GM19240 (cell line): Measurements from ENCODE around the gene GPR83.
"Not testable (repeated sequence)": the region's sequence is repeated elsewhere in the genome, so short reads cannot be mapped to it uniquely, and the experiment has no call there.

ENCODE experiments used
- DNase-seq: peaks from one replicate; pipeline ENCODE4 v3.0.0; 2011; ENCODE audit warnings: low spot score; ENCODE audit not compliant: insufficient read length

GPR83 gene

DNA sequence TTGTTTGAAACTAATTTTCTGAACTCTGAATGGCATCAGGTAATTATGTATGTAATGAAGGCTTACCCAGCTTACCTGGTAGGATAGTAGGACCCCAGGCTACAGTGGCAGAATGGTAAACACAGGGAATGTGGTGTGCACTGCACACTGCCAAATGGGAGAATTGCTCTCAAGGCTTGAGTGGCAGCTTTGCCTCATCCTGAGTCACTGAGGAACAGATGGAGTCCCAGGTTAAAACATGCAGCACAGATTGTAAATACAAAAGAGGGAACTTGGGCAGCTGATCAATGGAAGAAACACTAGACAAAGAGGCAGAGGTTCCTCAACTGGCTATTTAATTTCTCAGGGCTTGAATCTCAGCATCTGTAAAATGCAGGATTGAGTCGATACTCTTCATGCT lies 24.4 kb downstream of the GPR83 start:
- no peak for DNase-seq

DNA sequence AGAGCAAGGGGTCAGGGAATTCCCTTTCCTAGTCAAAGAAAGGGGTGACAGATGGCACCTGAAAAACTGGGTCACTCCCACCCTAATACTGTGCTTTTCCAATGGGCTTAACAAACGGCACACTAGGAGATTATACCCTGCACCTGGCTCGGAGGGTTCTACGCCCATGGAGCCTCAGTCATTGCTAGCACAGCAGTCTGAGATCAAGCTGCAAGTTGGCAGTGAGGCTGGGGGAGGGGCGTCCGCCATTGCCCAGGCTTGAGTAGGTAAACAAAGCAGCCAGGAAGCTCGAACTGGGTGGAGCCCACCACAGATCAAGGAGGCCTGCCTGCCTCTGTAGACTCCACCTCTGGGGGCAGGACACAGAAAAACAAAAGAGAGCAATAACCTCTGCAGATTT lies 30.6 kb downstream of the GPR83 start:
- DNase-seq = not testable (repeated sequence)

DNA sequence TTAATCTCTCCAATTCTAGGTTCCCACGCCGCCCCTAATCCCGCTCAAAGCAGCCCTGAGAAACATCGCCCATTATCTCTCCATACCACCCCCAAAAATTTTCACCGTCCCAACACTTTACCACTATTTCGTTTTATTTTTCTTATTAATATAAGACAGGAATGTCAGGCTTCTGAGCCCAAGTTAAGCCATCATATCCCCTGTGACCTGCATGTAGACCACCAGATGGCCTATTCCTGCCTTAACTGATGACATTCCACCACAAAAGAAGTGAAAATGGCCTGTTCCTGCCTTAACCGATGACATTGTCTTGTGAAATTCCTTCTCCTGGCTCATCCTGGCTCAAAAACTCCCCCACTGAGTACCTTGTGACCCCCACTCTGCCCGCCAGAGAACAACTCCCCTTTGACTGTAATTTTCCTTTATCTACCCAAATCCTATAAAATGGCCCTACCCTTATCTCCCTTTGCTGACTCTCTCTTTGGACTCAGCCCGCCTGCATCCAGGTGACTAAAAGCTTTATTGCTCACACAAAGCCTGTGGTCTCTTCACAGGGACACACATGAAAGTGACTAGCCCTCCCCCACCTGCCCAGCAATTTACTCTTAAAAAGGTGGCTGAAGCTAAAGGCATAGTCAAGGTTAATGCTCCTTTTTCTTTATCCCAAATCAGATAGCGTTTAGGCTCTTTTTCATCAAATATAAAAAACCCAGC lies 50.2 kb downstream of the GPR83 start:
- DNase-seq = not testable (repeated sequence)

DNA sequence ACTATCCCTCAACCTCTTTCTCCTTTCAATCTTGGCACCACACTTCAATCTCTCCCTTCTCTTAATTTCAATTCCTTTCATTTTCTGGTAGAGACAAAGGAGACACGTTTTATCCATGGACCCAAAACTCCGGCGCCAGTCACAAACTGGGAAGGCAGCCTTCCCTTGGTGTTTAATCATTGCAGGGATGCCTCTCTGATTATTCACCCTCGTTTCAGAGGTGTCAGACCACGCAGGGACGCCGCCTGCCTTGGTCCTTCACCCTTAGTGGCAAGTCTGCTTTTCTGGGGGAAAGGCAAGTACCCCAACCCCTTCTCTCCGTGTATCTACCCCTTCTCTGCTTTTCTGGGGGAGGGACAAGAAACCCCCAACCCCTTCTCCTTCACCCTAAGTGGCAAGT lies 54.9 kb downstream of the GPR83 start:
- not testable (repeated sequence) for DNase-seq

DNA sequence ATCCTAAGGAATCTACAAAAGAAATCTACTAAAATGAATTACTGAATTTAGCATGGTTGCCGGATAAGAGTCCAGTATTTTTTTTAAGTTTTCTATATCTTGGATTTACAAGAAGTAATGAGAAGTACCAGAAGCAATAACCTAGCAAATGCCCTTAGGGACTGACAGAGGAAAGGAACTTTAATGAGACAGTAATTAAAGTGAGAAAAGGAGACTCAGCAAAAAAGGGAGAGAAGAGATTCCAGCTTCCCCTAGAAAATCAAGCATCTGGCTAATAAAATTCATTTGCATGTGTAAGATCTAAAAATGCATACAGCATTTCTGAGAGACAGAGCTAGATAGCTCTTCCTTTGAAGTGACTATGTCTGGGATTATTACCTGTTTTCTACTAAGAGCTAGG lies 57.7 kb downstream of the GPR83 start:
- no peak for DNase-seq

DNA sequence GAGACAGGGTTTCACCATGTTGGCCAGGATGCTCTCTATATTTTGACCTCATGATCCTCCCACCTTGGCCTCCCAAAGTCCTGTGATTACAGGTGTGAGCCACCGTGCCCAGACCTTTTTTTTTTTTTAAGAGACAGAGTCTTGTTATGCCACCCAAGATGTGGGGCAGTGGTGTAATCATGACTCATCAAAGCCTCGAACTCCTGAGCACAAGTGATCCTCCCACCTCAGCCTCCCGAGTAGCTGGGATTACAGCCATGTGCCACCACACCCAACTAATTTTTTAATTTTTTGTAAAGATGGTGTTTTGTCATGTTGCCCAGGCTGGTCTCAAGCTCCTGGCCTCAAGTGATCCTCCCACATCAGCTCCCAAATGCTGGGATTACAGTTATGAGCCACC lies 59.0 kb downstream of the GPR83 start:
- no peak for DNase-seq

DNA sequence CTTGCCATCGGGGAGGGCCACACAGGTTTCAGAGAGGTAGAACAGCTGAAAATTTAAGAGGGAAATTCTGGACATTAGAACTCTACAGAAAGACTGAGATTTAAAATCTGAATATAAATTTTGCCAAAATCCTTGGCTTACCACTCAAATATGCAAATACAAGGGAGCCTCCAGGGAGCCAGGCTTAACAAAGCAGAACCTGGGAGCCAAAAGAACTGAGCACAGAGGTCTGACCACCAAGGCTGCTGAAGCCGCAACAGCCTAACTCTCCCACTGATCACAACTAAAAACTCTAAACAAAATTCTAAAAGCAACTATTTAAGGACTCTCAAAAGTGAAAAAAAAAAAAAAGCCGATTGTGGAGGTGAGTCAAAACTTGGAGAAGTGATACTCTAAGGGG lies 62.6 kb downstream of the GPR83 start:
- DNase-seq = no peak

DNA sequence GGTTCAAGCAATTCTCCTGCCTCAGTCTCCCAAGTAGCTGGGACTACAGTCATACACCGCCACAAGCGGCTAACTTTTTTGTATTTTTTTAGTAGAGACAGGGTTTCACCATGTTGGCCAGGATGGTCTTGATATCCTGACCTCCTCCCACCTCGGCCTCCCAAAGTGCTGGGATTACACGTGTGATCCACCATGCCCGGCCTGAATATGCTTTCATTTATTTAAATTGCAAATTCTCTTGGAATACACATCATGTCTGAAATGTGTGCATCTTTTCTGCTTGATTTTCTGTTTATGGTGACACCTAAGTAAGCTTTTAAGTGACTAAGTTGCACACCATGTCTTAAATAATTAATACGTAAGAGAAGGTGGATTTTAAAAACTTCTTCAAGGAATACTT lies 65.2 kb downstream of the GPR83 start:
- DNase-seq = no peak

DNA sequence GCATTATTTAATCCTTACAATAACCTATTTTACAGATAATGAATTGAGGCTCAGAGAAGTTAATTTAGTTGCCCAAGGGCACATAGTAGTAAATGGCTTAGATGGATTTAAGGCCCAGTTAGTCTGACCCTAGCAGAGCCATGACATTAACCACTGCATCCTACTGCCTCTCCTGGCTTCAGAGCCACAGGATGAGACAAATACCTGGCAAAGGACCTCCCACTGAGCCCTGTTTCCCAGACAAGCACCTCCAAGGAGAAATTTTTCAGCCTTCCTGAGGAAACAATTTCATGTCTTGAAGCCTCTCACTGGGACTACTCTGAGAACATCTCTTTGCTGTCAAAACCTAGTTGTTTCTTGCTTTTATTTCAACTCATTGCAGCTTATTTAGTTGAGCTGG lies 68.4 kb downstream of the GPR83 start:
- no peak for DNase-seq

DNA sequence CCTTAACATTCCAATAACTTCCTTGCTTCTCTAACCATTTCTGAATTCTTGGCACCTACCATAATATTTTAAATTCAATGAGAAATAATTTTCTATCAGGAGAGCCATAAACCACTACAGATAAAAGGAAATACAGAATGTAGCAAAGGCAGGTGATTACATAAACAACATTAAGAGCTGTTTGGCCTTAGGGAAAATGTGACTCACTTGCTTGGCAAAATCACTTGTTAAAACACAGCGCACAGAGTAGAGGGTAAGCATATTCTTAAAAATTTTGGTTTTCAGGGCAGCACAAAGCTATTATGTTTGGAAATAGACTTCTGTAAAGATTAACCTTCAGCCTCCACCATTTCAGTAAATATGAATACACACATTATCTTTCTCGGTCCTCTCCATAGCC lies 70.4 kb downstream of the GPR83 start:
- no peak for DNase-seq

DNA sequence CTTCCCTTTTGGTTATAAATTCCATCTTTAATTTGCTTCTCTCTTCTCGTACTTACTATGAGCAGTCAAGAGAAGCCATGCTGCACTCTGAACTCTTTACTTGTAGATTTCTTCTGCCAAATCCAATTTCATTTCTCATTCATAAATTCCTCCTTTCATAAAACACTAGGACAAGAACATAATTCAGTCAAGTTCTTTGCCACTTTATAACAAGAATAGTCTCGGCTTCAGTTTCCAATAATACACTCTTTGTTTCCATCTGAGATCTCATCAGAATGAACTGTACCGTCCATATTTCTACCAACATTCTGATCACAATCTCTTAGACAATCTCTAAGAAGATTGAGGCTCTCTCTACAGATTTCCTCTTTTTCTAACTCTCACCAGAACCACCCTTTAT lies 71.7 kb downstream of the GPR83 start:
- DNase-seq = no peak

DNA sequence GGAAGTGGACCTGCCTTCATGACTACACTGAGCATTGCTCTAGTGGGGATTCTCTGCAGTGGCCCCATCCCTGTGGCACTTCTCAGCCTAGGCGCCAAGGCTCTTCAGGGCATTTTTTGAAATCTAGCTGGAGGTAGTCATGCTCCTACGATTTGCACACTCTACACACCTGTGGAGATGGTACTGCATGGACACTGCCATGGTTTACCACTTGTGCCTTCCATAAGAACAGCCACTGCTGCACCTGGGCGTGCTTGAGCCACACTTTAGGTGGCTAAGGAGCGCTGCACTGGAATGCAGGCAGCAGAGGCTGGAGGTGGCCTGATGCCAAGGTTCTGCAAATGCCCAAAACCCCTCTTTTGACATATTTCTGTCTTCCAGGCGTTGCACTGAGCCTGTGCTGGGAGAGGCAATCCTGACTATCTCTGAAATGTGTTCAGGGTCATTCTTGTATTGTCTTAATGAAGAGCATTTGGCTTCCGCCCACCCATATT lies 72.6 kb downstream of the GPR83 start:
- no peak for DNase-seq
